GM18858 (cell line): Measurements from ENCODE around the gene SAAL1.
A peak's percentile ranks its signal among the peaks of the same experiment; 100 is the strongest.
"Not testable (repeated sequence)": the region's sequence is repeated elsewhere in the genome, so short reads cannot be mapped to it uniquely, and the experiment has no call there.

Experiments
- ATAC-seq: cut with Tn5 transposase; IDR thresholded peaks from one replicate; pipeline ENCODE4 v1.9.1; 2021; ENCODE audit not compliant: unreplicated experiment

SAAL1 gene, protein sequence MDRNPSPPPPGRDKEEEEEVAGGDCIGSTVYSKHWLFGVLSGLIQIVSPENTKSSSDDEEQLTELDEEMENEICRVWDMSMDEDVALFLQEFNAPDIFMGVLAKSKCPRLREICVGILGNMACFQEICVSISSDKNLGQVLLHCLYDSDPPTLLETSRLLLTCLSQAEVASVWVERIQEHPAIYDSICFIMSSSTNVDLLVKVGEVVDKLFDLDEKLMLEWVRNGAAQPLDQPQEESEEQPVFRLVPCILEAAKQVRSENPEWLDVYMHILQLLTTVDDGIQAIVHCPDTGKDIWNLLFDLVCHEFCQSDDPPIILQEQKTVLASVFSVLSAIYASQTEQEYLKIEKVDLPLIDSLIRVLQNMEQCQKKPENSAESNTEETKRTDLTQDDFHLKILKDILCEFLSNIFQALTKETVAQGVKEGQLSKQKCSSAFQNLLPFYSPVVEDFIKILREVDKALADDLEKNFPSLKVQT

DNA sequence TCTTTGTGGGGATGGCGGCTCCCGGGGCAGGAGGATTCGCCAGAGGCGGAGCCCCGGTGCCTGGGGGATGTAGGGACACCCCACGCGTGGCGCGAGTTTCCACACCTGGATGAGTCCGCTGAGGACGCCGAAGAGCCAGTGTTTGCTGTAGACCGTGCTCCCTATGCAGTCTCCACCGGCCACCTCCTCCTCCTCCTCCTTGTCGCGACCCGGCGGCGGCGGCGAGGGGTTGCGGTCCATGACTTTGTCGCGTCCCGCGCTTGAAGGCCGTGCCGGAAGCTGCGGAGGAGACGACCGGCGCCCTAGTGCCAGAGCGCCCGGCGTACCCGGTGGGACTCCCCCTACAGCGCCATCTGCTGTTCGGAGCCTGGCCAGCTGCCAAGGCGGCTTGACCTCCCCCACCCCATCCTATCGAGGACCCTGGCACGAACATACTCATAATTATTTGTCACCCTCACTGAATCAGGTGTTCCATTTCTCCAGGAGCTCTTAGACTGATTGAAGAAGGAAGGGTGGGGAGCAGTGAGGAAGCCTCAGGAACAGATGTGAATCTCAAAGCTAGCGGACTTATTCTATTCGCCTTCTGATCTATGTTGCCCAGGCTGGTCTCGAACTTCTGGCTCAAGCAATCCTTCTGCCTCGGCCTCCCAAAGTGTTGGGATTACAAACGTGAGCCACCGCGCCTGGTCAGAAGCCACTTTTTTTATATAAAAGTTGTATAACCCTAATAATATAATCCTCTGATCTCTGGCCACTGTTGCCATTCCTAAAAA, at the start of gene SAAL1:
TSS of gene SAAL1 (minus strand) at position 281 of the 773 bp plus-strand sequence. CDS start at position 240, 41 bp downstream.
- ATAC-seq = peak; percentile 77

DNA sequence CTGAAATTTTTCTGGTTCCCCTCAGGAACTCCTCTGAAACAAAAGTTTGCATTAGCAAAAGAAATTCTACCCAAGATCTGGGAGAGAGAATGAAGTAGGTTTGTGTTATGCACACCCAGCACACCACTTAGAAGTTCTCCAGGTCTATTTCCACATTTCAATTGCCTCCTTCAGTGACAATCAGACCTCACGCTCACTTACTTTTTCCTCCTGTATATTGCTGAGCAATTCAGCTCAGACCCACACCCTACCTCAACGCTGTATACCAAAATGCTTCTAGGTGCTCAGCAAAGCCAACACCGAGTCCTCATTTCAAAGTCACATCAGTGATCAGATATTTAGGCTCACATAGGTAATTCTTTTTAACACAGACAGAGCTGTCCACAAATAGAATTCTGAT, 45.7 kb upstream of the SAAL1 start:
- ATAC-seq = no peak

DNA sequence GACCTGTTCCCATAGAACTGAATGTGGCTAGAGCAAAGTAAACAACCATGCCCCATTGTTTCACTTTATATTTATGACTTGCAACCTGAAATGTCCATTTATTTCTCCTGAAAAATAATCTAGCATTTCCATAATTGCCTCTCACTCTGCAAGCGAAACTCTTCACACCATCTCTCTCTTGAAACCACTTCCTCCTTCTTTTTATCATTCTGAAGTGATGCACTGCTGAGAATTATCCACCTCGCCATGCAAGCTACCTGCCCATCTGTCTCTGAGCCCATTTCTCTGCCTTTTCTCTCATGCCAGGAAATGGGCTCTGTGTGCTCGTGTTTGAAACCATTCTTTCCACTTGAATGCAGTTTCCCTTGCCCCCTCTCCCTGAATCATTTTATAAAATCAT, 40.0 kb upstream of the SAAL1 start:
- ATAC-seq = no peak

DNA sequence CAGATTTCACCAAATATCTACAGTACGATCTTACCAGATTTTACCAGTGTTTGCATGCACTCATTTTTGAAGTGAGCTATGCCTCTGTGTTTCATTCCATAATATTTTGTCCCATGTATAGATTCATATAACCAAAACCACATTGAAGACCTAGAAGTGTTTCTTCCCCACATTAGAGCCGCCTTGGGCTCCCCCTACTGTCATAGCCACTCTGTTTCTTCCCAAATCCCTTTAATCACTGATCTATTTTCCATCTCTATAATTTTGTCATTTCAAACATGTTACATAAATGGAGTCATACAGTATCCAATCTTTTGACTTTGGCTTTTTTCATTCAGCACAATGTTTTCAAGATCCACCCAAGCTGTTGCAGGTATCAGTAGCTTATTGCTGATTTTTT, 39.1 kb upstream of the SAAL1 start:
- no peak for ATAC-seq

DNA sequence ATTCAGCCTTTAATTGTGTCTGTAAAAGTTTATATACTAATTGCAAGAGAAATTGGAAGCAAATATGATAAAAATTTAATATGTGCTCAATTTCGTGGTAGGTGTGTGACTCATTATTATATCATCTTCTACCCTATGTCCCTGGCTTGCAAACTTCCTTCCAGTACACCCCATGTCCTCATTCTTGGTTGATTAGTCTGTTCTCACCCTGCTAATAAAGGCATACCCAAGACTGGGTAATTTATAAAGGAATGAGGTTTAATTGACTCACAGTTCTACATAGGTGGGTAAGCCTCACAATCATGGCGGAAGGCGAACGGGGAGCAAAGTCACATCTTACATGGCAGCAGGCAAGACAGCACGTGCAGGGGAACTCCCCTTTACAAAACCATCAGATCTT, 38.4 kb upstream of the SAAL1 start:
- no peak for ATAC-seq

DNA sequence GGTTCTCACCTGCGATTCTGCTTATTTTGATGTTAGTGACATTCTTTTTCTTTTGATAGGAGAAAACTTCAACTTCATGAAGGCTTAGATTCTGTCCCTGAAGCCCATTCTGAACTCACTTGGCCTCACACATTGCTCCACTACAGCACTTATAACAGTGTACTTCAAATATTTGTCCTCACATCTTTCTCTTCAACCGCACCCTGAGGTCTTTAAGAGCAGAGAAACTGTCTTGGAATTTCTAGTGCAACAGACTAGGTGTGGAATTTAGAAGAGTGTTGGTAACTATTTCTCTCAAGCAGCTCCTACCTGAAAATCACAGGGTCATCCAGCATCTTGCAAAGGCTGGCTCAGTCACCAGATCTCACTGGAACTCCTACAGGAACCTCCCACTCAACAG, 34.3 kb upstream of the SAAL1 start:
- ATAC-seq = no peak

DNA sequence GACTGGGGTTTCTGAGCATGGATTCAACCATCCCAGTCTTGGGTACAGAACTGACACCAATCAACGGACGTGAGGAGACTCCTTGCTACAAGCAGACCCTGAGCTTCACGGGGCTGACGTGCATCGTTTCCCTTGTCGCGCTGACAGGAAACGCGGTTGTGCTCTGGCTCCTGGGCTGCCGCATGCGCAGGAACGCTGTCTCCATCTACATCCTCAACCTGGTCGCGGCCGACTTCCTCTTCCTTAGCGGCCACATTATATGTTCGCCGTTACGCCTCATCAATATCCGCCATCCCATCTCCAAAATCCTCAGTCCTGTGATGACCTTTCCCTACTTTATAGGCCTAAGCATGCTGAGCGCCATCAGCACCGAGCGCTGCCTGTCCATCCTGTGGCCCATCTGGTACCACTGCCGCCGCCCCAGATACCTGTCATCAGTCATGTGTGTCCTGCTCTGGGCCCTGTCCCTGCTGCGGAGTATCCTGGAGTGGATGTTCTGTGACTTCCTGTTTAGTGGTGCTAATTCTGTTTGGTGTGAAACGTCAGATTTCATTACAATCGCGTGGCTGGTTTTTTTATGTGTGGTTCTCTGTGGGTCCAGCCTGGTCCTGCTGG, 31.4 kb upstream of the SAAL1 start:
- ATAC-seq = no peak

DNA sequence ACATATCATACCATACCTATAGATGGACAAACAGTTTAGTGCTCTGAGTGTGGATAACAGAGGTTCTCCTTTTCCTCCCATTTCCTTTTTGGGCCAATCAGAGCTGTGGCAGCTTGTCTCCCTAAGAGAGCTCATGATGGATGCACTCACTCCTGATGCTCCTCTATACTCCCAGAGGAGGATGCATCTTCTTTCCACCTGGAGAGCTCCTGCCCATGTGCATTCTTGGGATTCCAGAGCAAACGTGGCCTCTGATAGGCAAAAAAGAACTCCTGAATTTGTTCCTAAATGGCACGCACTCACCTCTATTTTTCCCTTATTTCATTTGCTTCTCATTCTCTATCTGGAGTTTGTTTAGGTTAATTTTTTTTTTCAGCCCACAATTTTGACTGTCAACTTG, 29.4 kb upstream of the SAAL1 start:
- ATAC-seq = no peak

DNA sequence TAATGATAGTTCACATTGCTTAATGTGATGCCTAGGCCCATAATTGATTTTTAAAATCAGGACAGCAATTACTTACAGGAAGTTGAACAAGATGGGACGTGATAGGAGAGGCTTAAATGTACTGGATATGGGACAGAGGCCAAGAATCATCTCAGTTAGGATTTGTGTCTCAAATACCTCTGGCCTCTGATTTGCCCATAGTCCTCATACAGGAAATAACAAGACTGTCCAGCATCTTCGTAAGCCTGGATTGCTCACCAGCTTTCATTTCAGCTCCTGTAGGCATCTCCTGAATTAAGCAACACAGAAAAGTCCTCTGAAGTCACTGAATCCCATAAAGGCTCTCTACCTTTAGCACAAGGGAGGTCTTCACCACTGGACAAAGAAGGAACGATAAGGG, 26.5 kb upstream of the SAAL1 start, which contains the start of gene MRGPRX3:
TSS of gene MRGPRX3 (plus strand) at position 231 of the 400 bp plus-strand sequence. CDS start 4,632 bp downstream, outside the sequence.
- no peak for ATAC-seq

DNA sequence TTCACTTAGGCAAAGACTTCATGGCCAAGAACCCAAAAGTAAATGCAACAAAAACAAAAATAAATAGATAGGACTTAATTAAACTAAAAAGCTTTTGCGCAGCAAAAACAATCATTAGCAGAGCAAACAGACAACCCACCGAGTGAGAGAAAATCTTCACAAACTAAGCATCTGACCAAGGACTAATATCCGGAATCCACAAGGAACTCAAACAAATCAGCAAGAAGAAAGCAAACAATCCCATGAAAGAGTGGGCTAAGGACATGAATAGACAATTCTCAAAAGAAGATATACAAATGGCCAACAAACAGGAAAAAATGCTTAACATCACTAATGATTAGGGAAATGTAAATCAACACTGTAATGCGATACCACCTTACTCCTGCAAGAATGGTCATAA, 25.2 kb upstream of the SAAL1 start:
- ATAC-seq = not testable (repeated sequence)

DNA sequence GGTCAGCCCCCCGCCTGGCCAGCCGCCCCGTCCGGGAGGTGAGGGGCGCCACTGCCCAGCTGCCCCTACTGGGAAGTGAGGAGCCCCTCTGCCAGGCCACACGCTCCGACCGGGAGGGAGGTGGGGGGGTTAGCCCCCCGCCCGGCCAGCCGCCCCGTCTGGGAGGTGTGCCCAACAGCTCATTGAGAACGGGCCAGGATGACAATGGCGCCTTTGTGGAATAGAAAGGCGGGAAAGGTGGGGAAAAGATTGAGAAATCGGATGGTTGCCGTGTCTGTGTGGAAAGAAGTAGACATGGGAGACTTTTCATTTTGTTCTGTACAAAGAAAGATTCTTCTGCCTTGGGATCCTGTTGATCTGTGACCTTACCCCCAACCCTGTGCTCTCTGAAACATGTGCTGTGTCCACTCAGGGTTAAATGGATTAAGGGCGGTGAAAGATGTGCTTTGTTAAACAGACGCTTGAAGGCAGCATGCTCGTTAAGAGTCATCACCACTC, 15.5 kb upstream of the SAAL1 start:
- not testable (repeated sequence) for ATAC-seq

DNA sequence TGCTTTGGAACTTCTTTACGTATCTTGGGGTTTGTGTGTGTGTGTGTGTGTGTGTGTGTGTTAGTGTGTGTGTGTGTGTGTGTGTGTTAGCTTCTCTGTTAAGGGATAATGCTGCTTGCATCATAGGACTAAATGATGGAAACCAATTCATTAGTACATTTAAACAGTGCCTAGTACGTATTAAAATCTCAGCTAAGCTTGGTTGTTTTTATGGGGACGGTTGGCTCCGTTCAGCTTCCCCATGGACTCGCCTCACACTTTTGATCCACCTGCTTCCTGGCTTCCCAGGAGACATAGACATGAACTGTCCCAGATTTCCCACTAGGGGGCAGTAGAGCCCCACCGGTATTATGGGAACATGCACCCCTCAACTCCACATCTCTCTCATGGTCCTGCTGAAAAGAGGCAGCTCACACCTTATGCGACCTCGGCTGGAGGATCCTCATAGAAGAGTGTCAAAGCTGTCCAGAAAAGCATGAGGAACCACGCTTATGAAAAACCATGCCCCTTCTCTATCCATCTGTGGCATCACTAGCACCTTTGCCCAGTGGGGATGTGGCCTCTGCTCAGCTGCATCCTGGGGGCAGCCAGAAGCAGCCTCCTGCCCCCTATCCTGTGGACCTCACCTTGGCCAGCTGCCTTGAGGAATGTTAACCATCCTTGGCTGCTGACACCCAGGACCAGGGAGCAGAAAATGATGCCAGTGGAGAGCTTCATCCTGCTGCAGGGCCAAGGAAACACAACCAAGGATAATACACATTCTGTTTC, 9.7 kb upstream of the SAAL1 start:
- peak; percentile 73 for ATAC-seq

DNA sequence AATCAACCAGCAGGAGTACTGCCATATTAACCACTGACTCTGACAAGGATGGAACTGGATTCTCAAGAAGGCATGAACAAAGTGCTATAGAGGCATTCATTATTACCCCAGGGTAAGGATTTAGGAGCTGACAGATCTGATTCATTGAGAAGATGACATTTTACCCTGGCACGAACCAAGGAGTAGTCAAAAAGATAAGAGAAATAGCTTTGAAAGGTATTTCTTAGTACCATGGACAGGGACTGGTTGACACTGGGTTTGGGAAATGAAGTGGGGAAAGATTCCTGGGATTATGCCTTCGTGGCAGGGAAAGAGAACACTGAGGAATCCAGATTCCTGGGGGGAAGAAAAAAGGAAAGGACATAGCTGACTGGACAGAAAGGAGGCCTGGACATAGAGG, 5.1 kb upstream of the SAAL1 start:
- no peak for ATAC-seq

DNA sequence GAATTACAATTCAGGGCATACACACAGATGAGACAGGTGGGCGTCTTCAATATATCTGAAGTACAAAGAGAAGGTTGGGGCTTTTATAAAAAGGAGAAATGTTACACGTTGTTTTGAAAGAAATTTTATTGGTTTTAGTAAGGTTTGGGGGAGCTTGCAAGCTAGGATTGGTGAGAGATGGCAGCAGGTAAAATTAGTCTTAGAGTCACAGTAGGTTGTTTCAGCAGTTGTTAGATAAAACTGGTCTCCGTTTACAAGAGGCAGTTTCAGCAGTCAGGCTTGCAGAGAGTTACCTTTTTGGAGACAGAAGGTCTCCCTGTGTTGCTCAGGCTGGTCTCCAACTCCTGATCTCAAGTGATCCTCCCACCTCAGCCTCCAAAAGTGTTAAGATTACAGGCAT, 2.4 kb upstream of the SAAL1 start:
- no peak for ATAC-seq

DNA sequence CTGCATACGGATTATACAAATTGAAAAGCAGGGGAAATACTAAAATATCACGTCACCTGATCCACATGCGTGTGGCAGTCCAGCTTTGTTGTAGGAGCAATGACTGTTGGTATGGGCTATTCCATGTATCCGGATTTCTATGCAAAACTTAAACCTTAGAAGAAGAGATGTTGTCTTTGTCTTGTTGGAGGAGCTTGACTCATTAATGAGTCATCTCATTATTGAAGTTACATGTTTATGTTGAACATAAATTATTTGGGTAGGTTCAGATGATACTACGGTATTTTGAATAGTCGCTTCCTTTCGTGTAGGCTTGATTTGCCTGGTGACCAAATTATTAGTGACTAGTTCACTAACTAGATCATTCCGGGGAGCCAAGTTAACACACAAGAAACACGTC, 806 bp upstream of the SAAL1 start:
- ATAC-seq = no peak

DNA sequence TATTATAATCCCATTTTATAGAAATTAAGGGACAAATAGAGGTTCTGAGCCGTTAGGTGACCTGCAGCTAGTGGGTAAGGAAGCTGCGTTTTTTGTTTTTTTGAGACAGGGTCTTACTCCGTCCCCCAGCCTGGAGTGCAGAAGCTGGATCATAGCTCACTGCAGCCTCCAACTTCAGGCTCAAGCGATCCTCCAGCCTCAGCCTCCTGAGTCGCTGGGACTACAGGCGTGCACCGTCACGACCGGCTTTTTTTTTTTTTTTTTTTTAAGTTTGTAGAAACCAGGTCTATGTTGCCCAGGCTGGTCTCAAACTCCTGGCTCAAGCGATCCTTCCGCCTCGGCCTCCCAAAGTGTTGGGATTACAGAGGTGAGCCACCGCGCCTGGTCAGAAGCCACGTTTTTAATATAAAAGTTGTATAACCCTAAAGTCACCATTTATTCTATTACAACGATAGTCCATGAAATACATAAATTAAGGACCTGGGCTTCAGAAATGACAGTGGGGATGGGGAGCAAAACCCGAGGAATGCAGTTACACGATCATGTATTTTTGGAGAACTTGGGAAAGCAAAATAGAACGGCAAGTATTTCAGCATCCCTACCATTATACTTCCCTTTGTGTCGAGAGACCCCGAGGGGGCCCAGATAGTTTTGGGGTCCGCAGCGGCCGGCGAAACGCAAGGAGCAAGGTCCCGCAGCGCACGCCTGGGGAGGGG, 638 bp downstream of the SAAL1 start:
- no peak for ATAC-seq

DNA sequence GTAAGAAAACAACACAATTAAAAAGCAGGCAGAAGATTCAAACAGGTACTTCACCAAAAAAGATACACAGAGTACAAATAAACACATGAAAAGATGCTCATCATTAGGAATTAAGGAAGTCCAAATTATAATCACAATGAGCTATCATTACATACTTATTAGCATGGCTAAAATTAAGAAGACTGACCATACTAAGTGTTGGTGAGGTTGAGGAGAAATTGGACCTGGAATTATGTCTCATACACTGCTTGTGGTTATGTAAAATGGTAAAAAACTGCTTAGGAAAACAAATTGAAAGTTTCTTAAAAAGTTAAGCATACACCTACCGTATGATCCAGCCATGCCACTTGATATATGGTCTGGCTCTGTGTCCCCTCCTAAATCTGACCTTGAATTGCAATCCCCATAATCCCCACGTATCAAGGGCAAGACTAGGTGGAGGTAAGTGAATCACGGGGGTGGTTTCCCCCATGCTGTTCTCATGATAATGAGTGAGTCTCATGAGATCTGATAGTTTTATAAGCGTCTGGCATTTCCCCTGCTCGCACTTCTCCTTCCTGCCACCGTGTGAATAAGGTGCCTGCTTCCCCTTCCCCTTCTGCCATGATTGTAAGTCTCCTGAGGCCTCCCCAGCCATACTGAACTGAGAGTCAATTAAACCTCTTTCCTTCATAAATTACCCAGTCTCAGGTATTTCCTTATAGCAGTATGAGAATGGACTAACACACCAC, 4.8 kb downstream of the SAAL1 start:
- no peak for ATAC-seq

DNA sequence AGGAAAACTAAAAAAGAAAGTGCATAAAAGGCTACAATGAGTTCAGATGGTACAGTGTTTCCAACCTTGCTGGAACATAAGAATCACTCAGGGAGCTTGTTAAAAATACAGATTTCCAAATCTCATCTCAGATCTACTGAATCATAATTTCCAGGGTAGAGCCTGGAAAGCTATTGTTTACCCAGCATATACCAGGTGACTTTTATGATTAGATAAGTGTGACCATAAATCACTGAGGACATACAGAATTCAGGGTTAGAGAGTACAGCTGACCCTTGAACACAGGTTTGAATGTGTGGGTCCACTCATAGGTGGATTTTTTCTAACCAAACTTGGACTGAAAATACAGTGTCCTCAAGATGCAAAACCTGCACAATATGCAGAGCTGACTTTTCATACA, 11.9 kb downstream of the SAAL1 start:
- ATAC-seq = no peak

DNA sequence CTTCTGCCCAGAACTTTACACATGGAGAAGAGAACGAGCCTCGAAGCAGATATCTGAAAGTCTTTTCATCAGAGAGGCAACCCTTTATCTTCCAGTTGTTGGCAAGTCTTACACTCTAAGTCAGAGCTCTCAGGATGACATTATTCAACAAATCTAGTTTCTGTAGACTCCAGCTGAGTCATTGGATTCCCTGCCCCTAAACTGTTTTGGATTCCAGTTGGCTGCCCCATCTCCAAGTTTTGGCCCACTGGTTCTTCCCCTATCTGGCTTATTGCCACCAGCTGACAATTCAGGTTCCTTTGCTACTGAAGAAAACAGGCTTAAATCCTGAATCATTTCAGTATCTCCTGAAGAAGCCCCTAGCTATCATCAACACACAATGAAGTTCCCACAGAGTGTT, 14.2 kb downstream of the SAAL1 start:
- ATAC-seq = no peak
